Neural cell (in vitro differentiated cells): ENCODE measurements around the gene PTPRA. TPM values are rescaled to one million over a fixed set of nuclear protein-coding genes. Genes with fewer than 3 reads are reported as not detected.

Experiments used
- H2AFZ ChIP-seq: fragments of 200-600, 300-800 bp; sonication (generic), shearing (Covaris generic); 2 replicates; pipeline ENCODE4 v1.6.0; 2014; ENCODE audit warnings: low read depth, mild to moderate bottlenecking, antibody characterized with exemption, low read length, moderate library complexity
- H3F3A ChIP-seq: fragments of 200-600 bp; shearing (Covaris generic); 2 replicates; pipeline ENCODE4 v1.6.1; 2016; ENCODE audit warnings: mild to moderate bottlenecking, moderate library complexity, mixed read lengths, antibody characterized with exemption, low read length; ENCODE audit not compliant: insufficient read depth, poor library complexity, severe bottlenecking
- H3K27ac ChIP-seq: fragments of 200-600, 300-800 bp; sonication (generic), shearing (Covaris generic); 2 replicates; pipeline ENCODE4 v1.5.1; 2014; ENCODE audit warnings: mild to moderate bottlenecking, low read length, moderate library complexity
- H3K27me3 ChIP-seq: fragments of 300-800, 200-600 bp; sonication (generic), shearing (Covaris generic); 2 replicates; pipeline ENCODE4 v1.6.0; 2014; ENCODE audit warnings: mild to moderate bottlenecking, low read depth, low read length, moderate library complexity; ENCODE audit not compliant: insufficient read depth
- H3K36me3 ChIP-seq: fragments of 300-800, 200-600 bp; sonication (generic), shearing (Covaris generic); 2 replicates; pipeline ENCODE4 v1.5.1; 2014; ENCODE audit warnings: mild to moderate bottlenecking, antibody characterized with exemption, low read length, moderate library complexity; ENCODE audit not compliant: insufficient read depth
- H3K4me2 ChIP-seq: fragments of 300-800, 200-600 bp; sonication (generic), shearing (Covaris generic); 2 replicates; pipeline ENCODE4 v1.6.0; 2014; ENCODE audit warnings: mild to moderate bottlenecking, low read length
- H3K4me3 ChIP-seq: fragments of 300-800, 200-600 bp; sonication (generic), shearing (Covaris generic); 2 replicates; pipeline ENCODE4 v1.5.1; 2014; ENCODE audit warnings: mild to moderate bottlenecking, low read length, moderate library complexity
- H3K79me2 ChIP-seq: fragments of 200-600 bp; shearing (Covaris generic); replicated peaks from 2 replicates; pipeline ENCODE4 v1.6.0; 2014; ENCODE audit warnings: mild to moderate bottlenecking, low read length, moderate library complexity; ENCODE audit not compliant: insufficient read depth
- H3K9ac ChIP-seq: fragments of 300-800, 200-600 bp; sonication (generic), shearing (Covaris generic); 2 replicates; pipeline ENCODE4 v1.6.1; 2016; ENCODE audit warnings: mild to moderate bottlenecking, low read length, mixed read lengths
- H3K9me2 ChIP-seq: fragments of 200-600 bp; shearing (Covaris generic); 2 replicates; pipeline ENCODE4 v1.6.1; 2016; ENCODE audit warnings: mild to moderate bottlenecking, low read length, mixed read lengths; ENCODE audit not compliant: insufficient read depth
- H3K9me3 ChIP-seq: fragments of 200-600, 300-800 bp; sonication (generic), shearing (Covaris generic); 2 replicates; pipeline ENCODE4 v1.6.1; 2016; ENCODE audit warnings: mild to moderate bottlenecking, mixed run types, low read length, moderate library complexity, mixed read lengths
- H4K20me1 ChIP-seq: fragments of 200-600 bp; shearing (Covaris generic); 2 replicates; pipeline ENCODE4 v1.6.1; 2016; ENCODE audit warnings: mild to moderate bottlenecking, mixed run types; ENCODE audit not compliant: insufficient read depth
- EP300 ChIP-seq: fragments of 450-650 bp; conservative IDR thresholded peaks from 2 replicates; pipeline ENCODE4 v1.6.1; 2014; ENCODE audit warnings: antibody characterized with exemption, mild to moderate bottlenecking, moderate library complexity; ENCODE audit not compliant: poor library complexity, severe bottlenecking
- EZH2 ChIP-seq: fragments of 200-600, 300-800 bp; shearing (Covaris generic), sonication (generic); IDR thresholded peaks from 2 replicates; pipeline ENCODE4 v1.6.1; 2014; ENCODE audit warnings: antibody characterized with exemption, low read length, borderline replicate concordance, mild to moderate bottlenecking; ENCODE audit not compliant: insufficient read depth, poor library complexity, severe bottlenecking
- MXI1 ChIP-seq: fragments of 450-650 bp; conservative IDR thresholded peaks from 2 replicates; pipeline ENCODE4 v1.6.1; 2014; ENCODE audit warnings: antibody characterized with exemption, mild to moderate bottlenecking; ENCODE audit not compliant: poor library complexity, severe bottlenecking
- POLR2AphosphoS5 ChIP-seq: IDR thresholded peaks from 2 replicates; pipeline ENCODE4 v1.6.1; 2012
- RAD21 ChIP-seq: fragments of 450-650 bp; conservative IDR thresholded peaks from 2 replicates; pipeline ENCODE4 v1.6.1; 2014; ENCODE audit warnings: antibody characterized with exemption, mild to moderate bottlenecking, moderate library complexity
- SMC3 ChIP-seq: fragments of 450-650 bp; conservative IDR thresholded peaks from 2 replicates; pipeline ENCODE4 v1.6.1; 2014; ENCODE audit warnings: antibody characterized with exemption, mild to moderate bottlenecking, moderate library complexity; ENCODE audit not compliant: poor library complexity
- TAF1 ChIP-seq: IDR thresholded peaks from 2 replicates; pipeline ENCODE4 v1.6.1; 2012; ENCODE audit warnings: low read depth
- polyA plus RNA-seq: library from polyadenylated mRNA; depleted of rRNA; stranded (reverse); fragments of >200 nt; gene quantifications from 2 replicates; pipeline ENCODE4 v1.2.3, GENCODE V29; 2014
- TF ChIP-seq, protein P1 (sequence below): fragments of 450-650 bp; IDR thresholded peaks from 2 replicates; pipeline ENCODE4 v1.5.1; 2014; ENCODE audit warnings: antibody characterized with exemption, mild to moderate bottlenecking, moderate library complexity; ENCODE audit not compliant: poor library complexity, severe bottlenecking
- TF ChIP-seq, protein P2 (sequence below): IDR thresholded peaks from 2 replicates; pipeline ENCODE4 v1.6.1; 2012; ENCODE audit warnings: borderline replicate concordance

Gene PTPRA
- polyA plus RNA-seq, 1 donor from 2014 or later, result 68.2 TPM

DNA sequence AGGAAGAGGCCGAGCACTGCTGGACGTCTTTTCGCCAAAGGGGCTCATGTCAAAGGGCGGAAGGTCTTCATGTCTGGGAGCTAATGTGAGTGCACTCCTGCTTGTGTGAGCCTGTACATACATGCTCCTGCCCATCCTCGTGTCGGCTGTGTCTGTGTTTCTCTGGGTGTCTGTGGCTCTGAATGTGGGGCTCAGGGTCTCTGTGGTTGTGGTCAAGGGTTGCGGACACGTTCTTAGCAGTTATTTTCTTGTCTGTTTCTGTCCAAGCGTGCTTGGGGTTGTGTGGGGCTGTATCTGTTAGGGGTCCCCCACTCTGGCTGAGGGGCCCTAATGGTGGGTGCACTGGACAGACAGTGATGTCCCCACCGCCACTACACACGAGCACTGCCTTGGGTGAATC, 208.4 kb downstream of the PTPRA start:
- Histone ChIP-seq H3K9me3 (no peaks in the 10 kb centered on the region), H3K4me2 (no peak overlapping the region), H3K9me2 (no peaks in the 10 kb centered on the region), H3K4me3 (no peak overlapping the region), H3K36me3 (no peaks in the 10 kb centered on the region), H3K27me3 (peaks cover 37% of the 10 kb centered on the region), H3K9ac (no peak overlapping the region), H3F3A (no peaks in the 10 kb centered on the region), H3K79me2 (no peaks in the 10 kb centered on the region), H2AFZ (no peak overlapping the region), H4K20me1 (no peaks in the 10 kb centered on the region), H3K27ac (no peak overlapping the region)
- TF ChIP-seq TAF1 (no peak), EZH2 (no peak), SMC3 (no peak)
- TF ChIP-seq, protein P1, sequence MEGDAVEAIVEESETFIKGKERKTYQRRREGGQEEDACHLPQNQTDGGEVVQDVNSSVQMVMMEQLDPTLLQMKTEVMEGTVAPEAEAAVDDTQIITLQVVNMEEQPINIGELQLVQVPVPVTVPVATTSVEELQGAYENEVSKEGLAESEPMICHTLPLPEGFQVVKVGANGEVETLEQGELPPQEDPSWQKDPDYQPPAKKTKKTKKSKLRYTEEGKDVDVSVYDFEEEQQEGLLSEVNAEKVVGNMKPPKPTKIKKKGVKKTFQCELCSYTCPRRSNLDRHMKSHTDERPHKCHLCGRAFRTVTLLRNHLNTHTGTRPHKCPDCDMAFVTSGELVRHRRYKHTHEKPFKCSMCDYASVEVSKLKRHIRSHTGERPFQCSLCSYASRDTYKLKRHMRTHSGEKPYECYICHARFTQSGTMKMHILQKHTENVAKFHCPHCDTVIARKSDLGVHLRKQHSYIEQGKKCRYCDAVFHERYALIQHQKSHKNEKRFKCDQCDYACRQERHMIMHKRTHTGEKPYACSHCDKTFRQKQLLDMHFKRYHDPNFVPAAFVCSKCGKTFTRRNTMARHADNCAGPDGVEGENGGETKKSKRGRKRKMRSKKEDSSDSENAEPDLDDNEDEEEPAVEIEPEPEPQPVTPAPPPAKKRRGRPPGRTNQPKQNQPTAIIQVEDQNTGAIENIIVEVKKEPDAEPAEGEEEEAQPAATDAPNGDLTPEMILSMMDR, result no peak

DNA sequence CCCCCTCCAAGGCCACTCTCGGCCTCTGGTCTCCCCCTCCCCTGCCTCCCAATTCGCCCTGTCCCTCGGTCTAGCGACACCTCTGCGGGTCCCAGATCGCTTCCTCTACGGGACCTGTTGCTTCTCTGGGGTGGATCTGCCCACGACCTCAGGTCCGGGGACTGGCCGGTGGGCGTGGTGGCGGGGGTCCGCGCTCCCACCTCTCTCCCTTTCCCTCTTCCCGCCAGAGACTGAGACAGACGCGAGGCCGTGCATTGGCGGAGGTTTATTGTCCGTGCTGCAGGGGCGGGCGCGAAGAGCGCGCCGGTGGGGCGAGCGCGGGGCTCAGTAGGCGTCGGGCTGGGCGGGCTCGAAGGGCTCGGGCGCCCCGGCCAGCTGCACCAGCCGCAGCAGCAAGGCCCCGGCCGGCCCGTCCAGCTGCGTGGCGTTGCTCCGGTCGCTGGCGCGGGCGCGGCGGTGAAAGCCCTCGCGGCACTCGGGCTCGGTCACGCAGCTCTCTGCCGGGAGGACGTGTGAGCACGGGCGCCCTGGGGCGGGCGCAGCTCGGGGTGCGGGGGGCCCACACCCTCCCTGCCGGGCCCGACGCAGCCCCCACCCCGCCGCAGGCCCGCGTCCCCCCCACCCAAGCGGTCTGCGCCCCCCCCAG, 209.1 kb downstream of the PTPRA start:
- Histone ChIP-seq H3K36me3 (no peaks in the 10 kb centered on the region), H3K27me3 (peaks cover 37% of the 10 kb centered on the region)

More for the DNA sequence above, 209.1 kb downstream of the PTPRA start:
- Histone ChIP-seq H3K27ac (no peak overlapping the region), H3K79me2 (no peaks in the 10 kb centered on the region), H2AFZ (no peak overlapping the region), H3K4me2 (no peak overlapping the region), H3K4me3 (peak overlapping the region; percentile 42), H3K9ac (no peak overlapping the region), H3K9me2 (no peaks in the 10 kb centered on the region), H3K9me3 (no peaks in the 10 kb centered on the region), H3F3A (no peaks in the 10 kb centered on the region), H4K20me1 (no peaks in the 10 kb centered on the region)
- TF ChIP-seq SMC3 (no peak), EP300 (no peak), MXI1 (no peak), RAD21 (no peak), TAF1 (no peak), EZH2 (no peak), POLR2AphosphoS5 (no peak)
- TF ChIP-seq, protein P1, result no peak
- TF ChIP-seq, protein P2, sequence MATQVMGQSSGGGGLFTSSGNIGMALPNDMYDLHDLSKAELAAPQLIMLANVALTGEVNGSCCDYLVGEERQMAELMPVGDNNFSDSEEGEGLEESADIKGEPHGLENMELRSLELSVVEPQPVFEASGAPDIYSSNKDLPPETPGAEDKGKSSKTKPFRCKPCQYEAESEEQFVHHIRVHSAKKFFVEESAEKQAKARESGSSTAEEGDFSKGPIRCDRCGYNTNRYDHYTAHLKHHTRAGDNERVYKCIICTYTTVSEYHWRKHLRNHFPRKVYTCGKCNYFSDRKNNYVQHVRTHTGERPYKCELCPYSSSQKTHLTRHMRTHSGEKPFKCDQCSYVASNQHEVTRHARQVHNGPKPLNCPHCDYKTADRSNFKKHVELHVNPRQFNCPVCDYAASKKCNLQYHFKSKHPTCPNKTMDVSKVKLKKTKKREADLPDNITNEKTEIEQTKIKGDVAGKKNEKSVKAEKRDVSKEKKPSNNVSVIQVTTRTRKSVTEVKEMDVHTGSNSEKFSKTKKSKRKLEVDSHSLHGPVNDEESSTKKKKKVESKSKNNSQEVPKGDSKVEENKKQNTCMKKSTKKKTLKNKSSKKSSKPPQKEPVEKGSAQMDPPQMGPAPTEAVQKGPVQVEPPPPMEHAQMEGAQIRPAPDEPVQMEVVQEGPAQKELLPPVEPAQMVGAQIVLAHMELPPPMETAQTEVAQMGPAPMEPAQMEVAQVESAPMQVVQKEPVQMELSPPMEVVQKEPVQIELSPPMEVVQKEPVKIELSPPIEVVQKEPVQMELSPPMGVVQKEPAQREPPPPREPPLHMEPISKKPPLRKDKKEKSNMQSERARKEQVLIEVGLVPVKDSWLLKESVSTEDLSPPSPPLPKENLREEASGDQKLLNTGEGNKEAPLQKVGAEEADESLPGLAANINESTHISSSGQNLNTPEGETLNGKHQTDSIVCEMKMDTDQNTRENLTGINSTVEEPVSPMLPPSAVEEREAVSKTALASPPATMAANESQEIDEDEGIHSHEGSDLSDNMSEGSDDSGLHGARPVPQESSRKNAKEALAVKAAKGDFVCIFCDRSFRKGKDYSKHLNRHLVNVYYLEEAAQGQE, result no peak
